Stomach (tissue), 4 donors: ENCODE data around the gene LMAN1L.
A peak's percentile ranks its signal among the peaks of the same experiment; 100 is the strongest.

Experiments
- POLR2A ChIP-seq, 4 donors: fragments of 450-650 bp; IDR thresholded peaks; one replicate each; pipeline ENCODE4 v1.6.1; 2016; ENCODE audit warnings: antibody characterized with exemption in 4 of 4, control low read depth in 2 of 4, mild to moderate bottlenecking in 1 of 4, moderate library complexity in 1 of 4
- TF ChIP-seq, protein P1 (sequence below), 7 experiments: fragments of 450-650 bp in 4 of 7; fragments of 200-600 bp in 3 of 7; sonication (generic) in 3 of 7; IDR thresholded peaks; one replicate each; pipeline ENCODE4 v1.5.1; 2016 to 2019; ENCODE audit warnings: antibody characterized with exemption in 7 of 7, control low read depth in 2 of 7, mild to moderate bottlenecking in 1 of 7

DNA sequence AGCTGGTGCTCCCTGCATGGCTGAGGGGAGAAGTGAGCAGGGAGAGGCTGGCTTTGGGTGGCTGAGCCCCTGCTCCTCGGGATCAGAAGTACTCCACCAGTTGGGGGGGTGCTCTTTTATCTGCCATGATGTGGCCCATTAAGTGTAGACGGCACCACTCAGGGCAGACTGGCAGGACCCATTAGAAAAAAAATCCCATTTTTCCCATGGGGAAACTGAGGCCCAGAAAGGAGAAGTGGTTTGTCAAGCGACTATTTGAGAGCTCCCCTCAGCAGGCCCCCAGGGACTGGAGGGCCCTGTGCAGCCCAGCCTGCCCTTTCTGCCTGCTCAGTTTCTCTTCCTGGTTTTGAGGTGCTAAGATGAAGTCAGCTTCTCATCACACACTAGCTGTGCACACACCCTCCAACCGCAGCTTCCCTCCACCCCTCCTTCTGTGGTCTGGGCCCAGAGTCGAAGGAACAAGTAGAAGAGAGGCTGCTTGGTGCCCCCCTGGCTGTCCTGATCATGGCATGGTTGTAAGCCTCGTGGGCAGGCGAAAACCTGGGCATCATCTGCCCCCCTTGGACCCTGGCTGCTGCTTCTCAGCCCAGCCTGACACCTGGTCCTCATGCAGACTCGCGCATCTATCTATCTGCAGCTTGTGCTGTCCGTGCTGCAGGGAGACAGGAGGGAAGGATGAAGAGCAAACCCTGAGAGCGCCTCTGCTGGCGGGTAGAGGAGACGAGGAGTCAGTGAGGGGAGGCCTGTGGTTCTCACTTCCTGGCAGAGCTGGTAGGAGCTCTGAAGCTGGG, 25.2 kb upstream of the LMAN1L start:
- TF ChIP-seq, protein P1, sequence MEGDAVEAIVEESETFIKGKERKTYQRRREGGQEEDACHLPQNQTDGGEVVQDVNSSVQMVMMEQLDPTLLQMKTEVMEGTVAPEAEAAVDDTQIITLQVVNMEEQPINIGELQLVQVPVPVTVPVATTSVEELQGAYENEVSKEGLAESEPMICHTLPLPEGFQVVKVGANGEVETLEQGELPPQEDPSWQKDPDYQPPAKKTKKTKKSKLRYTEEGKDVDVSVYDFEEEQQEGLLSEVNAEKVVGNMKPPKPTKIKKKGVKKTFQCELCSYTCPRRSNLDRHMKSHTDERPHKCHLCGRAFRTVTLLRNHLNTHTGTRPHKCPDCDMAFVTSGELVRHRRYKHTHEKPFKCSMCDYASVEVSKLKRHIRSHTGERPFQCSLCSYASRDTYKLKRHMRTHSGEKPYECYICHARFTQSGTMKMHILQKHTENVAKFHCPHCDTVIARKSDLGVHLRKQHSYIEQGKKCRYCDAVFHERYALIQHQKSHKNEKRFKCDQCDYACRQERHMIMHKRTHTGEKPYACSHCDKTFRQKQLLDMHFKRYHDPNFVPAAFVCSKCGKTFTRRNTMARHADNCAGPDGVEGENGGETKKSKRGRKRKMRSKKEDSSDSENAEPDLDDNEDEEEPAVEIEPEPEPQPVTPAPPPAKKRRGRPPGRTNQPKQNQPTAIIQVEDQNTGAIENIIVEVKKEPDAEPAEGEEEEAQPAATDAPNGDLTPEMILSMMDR (IDR thresholded peaks at IDR 0.05) = peak in 3 of 7 experiments; percentile 14 to 45 (median 26)
- no peak for TF ChIP-seq POLR2A (IDR thresholded peaks at IDR 0.05)
